Adipocyte (in vitro differentiated cells): ENCODE results near the gene CALM3.
A peak's percentile ranks its signal among the peaks of the same experiment; 100 is the strongest.

Experiments used
- DNase-seq: peaks from one replicate; pipeline ENCODE4 v3.0.0-alpha.2; 2015; ENCODE audit warnings: low read depth
- H3K27me3 ChIP-seq: replicated peaks from 2 replicates; pipeline ENCODE4 v1.7.0; 2013; ENCODE audit warnings: mild to moderate bottlenecking, low read length, moderate library complexity; ENCODE audit not compliant: control insufficient read depth, insufficient read depth
- H3K36me3 ChIP-seq: 2 replicates; pipeline ENCODE4 v1.7.0; 2013; ENCODE audit warnings: low read length, mild to moderate bottlenecking, moderate library complexity; ENCODE audit not compliant: control insufficient read depth, insufficient read depth, severe bottlenecking
- H3K4me1 ChIP-seq: 2 replicates; pipeline ENCODE4 v1.7.0; 2013; ENCODE audit warnings: mild to moderate bottlenecking, low read length, moderate library complexity; ENCODE audit not compliant: control insufficient read depth, insufficient read depth
- H3K4me3 ChIP-seq: 2 replicates; pipeline ENCODE4 v1.7.0; 2013; ENCODE audit warnings: mild to moderate bottlenecking, low read length, moderate library complexity
- H3K9ac ChIP-seq: 2 replicates; pipeline ENCODE4 v1.7.0; 2013; ENCODE audit warnings: mild to moderate bottlenecking, low read length, moderate library complexity
- H3K9me3 ChIP-seq: 2 replicates; pipeline ENCODE4 v1.7.0; 2013; ENCODE audit warnings: mild to moderate bottlenecking, low read length, moderate library complexity; ENCODE audit not compliant: control insufficient read depth

CALM3 gene

GRCh38 chr19:46600384-46601317 lies 479 bp upstream of the CALM3 start:
- Histone ChIP-seq H3K9ac (peak overlapping the region; percentile 96), H3K36me3 (peaks cover 2% of the 10 kb centered on the region), H3K4me1 (peaks cover 29% of the 10 kb centered on the region), H3K4me3 (peak overlapping the region; percentile 95), H3K9me3 (peaks cover 6% of the 10 kb centered on the region), H3K27me3 (no peaks in the 10 kb centered on the region)
- DNase-seq: peak; percentile 99

DNA sequence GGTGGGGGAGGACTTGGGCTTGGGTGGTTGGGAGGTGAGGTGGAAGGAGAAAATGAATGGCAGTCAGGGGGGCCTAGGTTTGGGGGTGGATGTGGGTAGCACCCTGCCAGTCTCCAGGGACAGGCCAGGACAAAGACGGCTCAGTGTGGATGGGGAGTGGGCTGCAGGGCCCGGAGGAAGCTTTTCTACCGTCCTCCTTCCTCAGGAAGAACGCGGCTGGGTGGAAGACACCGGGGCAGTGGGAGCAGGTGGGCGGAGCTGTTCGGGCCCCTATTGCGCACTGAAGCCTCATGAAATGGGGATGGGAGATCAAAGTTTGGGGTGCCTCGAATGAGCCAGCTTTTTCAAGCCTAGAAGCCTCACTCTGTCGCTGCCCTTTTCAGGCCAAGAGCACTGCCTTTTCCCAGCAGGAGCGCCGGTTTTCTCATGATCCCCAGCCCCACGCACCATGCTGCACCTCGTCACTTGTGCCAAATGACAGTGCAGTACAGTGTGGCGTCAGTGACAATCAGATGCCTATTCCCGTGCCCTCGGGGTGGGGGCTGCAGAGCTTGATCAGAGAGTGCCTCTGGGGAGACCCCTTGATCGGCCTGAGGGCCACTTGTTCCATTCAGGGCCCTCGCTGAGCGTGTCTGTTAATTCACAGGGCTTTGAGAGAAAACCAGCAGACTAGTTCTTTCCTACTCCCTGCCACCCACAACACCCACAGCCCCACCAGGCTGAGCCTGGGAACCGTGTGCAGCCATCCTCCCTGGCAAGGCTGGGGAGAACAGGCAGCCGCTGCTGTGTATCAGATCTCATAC lies 1.5 kb downstream of the CALM3 start:
- Histone ChIP-seq H3K9me3 (peaks cover 6% of the 10 kb centered on the region), H3K4me3 (peak overlapping the region; percentile 95), H3K27me3 (no peaks in the 10 kb centered on the region), H3K4me1 (peaks cover 33% of the 10 kb centered on the region), H3K36me3 (peaks cover 21% of the 10 kb centered on the region), H3K9ac (peak overlapping the region; percentile 96)
- DNase-seq: peak; percentile 39

DNA sequence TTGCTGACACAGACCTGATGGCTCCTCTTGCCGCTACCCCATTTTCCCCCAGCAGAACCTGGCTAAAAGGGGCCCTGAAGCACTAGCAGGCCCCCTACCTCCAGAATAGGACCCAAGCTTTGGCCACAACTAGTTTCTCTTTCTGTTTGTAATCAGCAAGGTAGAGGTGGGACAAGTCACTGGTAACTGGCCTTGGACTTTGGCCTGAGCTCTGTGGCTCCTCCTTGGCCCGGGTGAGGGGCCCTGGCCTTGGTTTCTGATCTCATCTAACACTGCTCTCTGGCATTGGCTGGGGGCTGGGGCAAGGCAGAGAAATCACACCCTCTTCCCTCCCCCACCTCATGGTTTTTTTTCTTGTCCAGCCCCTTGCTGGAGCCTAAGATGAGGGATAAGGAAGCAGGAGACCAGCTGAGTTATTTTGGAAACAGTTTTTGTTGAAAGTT lies 2.1 kb downstream of the CALM3 start:
- H3K36me3 ChIP-seq: peaks cover 27% of the 10 kb centered on the region
- peak; percentile 39 for DNase-seq
- peak overlapping the region; percentile 96 for H3K9ac ChIP-seq
- peaks cover 33% of the 10 kb centered on the region for H3K4me1 ChIP-seq
- peaks cover 6% of the 10 kb centered on the region for H3K9me3 ChIP-seq
- H3K4me3 ChIP-seq: peak overlapping the region; percentile 95
- no peaks in the 10 kb centered on the region for H3K27me3 ChIP-seq

GRCh38 chr19:46603752-46604231 lies 2.7 kb downstream of the CALM3 start:
- peaks cover 2% of the 10 kb centered on the region for H3K9me3 ChIP-seq
- peak; percentile 19 for DNase-seq
- no peaks in the 10 kb centered on the region for H3K27me3 ChIP-seq
- peak overlapping the region; percentile 40 for H3K9ac ChIP-seq
- peaks cover 33% of the 10 kb centered on the region for H3K36me3 ChIP-seq
- peaks cover 33% of the 10 kb centered on the region for H3K4me1 ChIP-seq
- H3K4me3 ChIP-seq: peak overlapping the region; percentile 95

DNA sequence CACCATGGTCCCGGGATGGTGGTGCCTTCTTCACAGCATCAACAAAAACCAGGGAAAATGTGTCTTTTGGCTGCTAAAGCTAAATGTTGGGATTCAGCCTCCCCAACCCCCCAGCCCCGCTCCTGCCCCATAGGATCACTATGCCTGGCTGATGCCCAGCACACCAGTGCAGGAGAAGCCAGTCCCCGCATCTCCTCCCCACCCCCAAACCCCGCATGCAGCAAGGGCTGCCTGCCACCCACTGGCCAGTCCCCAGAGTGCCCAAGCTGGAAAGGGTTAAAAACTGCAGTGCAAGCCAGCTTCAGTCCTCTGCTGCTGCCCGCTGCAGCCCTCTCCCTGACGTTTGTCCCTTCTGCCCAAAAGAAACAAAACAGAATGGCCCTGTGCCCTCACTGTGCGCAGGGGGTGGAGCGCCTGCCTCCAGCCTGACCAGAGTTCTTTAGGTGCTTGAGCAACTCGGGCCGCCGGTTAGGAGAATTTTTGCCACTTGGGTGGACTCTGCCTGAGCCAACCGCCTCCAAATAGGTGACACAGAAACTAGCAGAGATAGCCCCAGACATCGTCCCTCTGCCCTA lies 3.7 kb downstream of the CALM3 start:
- H3K36me3 ChIP-seq: peaks cover 44% of the 10 kb centered on the region

GRCh38 chr19:46605356-46605821 lies 4.3 kb downstream of the CALM3 start:
- Histone ChIP-seq H3K27me3 (no peaks in the 10 kb centered on the region), H3K4me3 (no peak overlapping the region), H3K9me3 (no peaks in the 10 kb centered on the region), H3K36me3 (peaks cover 47% of the 10 kb centered on the region), H3K9ac (peak overlapping the region; percentile 43), H3K4me1 (peaks cover 33% of the 10 kb centered on the region)
- no peak for DNase-seq

More for the DNA sequence above, 3.7 kb downstream of the CALM3 start:
- Histone ChIP-seq H3K9me3 (no peaks in the 10 kb centered on the region), H3K9ac (peak overlapping the region; percentile 43), H3K4me3 (no peak overlapping the region), H3K4me1 (peaks cover 33% of the 10 kb centered on the region), H3K27me3 (no peaks in the 10 kb centered on the region)
- DNase-seq: no peak

DNA sequence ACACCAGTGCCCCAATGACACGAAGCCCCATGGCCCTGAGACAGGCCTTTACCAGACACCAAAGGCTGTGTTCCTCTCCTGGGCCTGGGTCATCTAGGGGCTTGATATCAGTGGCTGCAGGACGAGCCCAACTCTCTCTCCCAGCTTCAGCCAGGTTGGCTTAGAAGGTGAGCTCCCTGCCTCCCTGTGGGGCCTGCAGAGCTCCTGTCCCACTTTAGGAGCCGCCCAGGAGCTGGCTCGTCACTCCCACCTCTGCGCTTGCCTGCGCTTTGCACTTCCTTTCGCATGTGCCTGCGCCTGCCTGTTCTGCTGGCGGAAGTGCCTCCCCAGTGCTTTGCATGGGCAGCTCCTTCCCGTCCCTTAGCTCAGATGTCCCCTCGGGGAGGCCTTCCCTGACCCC lies 4.9 kb downstream of the CALM3 start:
- Histone ChIP-seq H3K9me3 (no peaks in the 10 kb centered on the region), H3K36me3 (peaks cover 47% of the 10 kb centered on the region), H3K27me3 (no peaks in the 10 kb centered on the region), H3K4me3 (no peak overlapping the region), H3K9ac (no peak overlapping the region), H3K4me1 (peaks cover 33% of the 10 kb centered on the region)
- DNase-seq: no peak

- H3K9me3 ChIP-seq: no peaks in the 10 kb centered on the region
- no peaks in the 10 kb centered on the region for H3K27me3 ChIP-seq
- peaks cover 33% of the 10 kb centered on the region for H3K4me1 ChIP-seq
- DNase-seq: no peak
- H3K9ac ChIP-seq: no peak overlapping the region
- peaks cover 47% of the 10 kb centered on the region for H3K36me3 ChIP-seq
- no peak overlapping the region for H3K4me3 ChIP-seq
These were observed 5.7 kb downstream of the CALM3 start for GRCh38 chr19:46606681-46607447.

GRCh38 chr19:46607448-46607841 lies 6.3 kb downstream of the CALM3 start:
- Histone ChIP-seq H3K4me3 (no peak overlapping the region), H3K27me3 (no peaks in the 10 kb centered on the region), H3K4me1 (peaks cover 33% of the 10 kb centered on the region), H3K9ac (no peak overlapping the region), H3K36me3 (peaks cover 47% of the 10 kb centered on the region), H3K9me3 (no peaks in the 10 kb centered on the region)
- DNase-seq: no peak

DNA sequence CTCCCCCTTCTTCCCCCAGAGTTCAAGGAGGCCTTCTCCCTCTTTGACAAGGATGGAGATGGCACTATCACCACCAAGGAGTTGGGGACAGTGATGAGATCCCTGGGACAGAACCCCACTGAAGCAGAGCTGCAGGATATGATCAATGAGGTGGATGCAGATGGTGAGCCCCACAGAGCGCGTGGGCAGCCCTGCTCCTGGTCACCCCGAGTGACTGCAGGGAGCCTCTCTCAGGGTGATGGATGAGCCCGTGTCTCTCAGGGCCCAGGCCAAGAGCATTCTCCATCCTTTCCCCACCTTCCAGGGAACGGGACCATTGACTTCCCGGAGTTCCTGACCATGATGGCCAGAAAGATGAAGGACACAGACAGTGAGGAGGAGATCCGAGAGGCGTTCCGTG lies 7.0 kb downstream of the CALM3 start:
- H3K4me3 ChIP-seq: no peak overlapping the region
- peaks cover 47% of the 10 kb centered on the region for H3K36me3 ChIP-seq
- H3K4me1 ChIP-seq: peaks cover 29% of the 10 kb centered on the region
- no peak for DNase-seq
- H3K9ac ChIP-seq: no peak overlapping the region
- no peaks in the 10 kb centered on the region for H3K27me3 ChIP-seq
- H3K9me3 ChIP-seq: no peaks in the 10 kb centered on the region
